ENCODE results near the gene ABI1. TPM values are rescaled to one million over a fixed set of nuclear protein-coding genes. Genes with fewer than 3 reads are reported as not detected.

Gene ABI1
- total and polyA plus RNA-seq, 3 donors from 2014 or later, result 34.6 to 67.6 (median 48.0) TPM

GRCh38 chr10:26706936-26707335, 153.8 kb downstream of the ABI1 start:
- no peaks in the 10 kb centered on the region for H3K36me3 ChIP-seq (ENCODE audit: low read depth, missing control alignments)
- no peaks in the 10 kb centered on the region for H3K4me1 ChIP-seq
- H3K27me3 ChIP-seq, result no peaks in the 10 kb centered on the region
- peak; percentile 70 for DNase-seq
- intact Hi-C loops (cut with DNase I; ENCODE audit: low total_unique reads), result no loop called here
- peak overlapping the region; percentile 9 to 20 for H3K4me3 ChIP-seq
- no peaks in the 10 kb centered on the region for H3K9me3 ChIP-seq
- H3K27ac ChIP-seq, result no peak overlapping the region
- TF ChIP-seq CTCF (IDR thresholded peaks at IDR 0.05) (no peak), POLR2A (IDR thresholded peaks at IDR 0.05) (no peak)
- 56 to 58% methylated on average over 10 of the region's 10 CpGs for WGBS, 2 donors

GRCh38 chr10:26706206-26706605, 154.6 kb downstream of the ABI1 start:
- H3K9me3 ChIP-seq, result no peaks in the 10 kb centered on the region
- no peak overlapping the region for H3K27ac ChIP-seq
- H3K4me3 ChIP-seq, result no peak overlapping the region
- no peaks in the 10 kb centered on the region for H3K36me3 ChIP-seq (ENCODE audit: low read depth, missing control alignments)
- H3K4me1 ChIP-seq, result no peaks in the 10 kb centered on the region
- no peaks in the 10 kb centered on the region for H3K27me3 ChIP-seq
- TF ChIP-seq POLR2A (IDR thresholded peaks at IDR 0.05) (no peak), CTCF (IDR thresholded peaks at IDR 0.05) (no peak)
- intact Hi-C loops (cut with DNase I; ENCODE audit: low total_unique reads), result no loop called here
- no peak for DNase-seq
- 56 to 73% methylated on average over 6 of the region's 6 CpGs for WGBS, 2 donors

DNA sequence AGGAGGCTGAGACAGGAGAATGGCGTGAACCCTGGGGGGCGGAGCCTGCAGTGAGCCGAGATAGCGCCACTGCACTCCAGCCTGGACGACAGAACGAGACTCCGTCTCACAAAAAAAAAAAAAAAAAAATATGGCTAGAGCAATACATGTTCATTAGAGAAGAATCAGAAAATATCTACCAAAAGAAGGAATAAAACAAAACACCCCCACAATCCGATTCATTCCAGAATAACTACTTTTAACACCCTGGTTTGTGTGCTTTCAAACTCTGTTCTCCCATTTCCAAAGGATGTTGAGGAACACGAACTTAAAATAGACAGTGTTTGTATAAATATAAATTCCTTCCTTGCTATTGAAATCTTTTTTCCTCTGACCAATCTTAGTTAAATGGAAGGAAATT, 156.8 kb downstream of the ABI1 start:
- 86 to 90% methylated on average over 9 of the region's 9 CpGs for WGBS, 2 donors
- intact Hi-C loops (cut with DNase I; ENCODE audit: low total_unique reads), result no loop called here
- no peaks in the 10 kb centered on the region for H3K9me3 ChIP-seq
- no peak overlapping the region for H3K4me3 ChIP-seq
- TF ChIP-seq POLR2A (IDR thresholded peaks at IDR 0.05), result no peak
- no peaks in the 10 kb centered on the region for H3K4me1 ChIP-seq
- no peaks in the 10 kb centered on the region for H3K36me3 ChIP-seq (ENCODE audit: low read depth, missing control alignments)
- H3K27ac ChIP-seq, result no peak overlapping the region
- no peak for DNase-seq
- no peaks in the 10 kb centered on the region for H3K27me3 ChIP-seq

- Histone ChIP-seq H3K4me3 (no peak overlapping the region), H3K27me3 (no peaks in the 10 kb centered on the region), H3K27ac (no peak overlapping the region), H3K4me1 (peaks cover 4% of the 10 kb centered on the region), H3K9me3 (no peaks in the 10 kb centered on the region), H3K36me3 (ENCODE audit: low read depth, missing control alignments) (no peaks in the 10 kb centered on the region)
- TF ChIP-seq POLR2A (IDR thresholded peaks at IDR 0.05) (no peak), CTCF (IDR thresholded peaks at IDR 0.05) (no peak)
- no peak for DNase-seq
- 94 to 97% methylated on average over 4 of the region's 4 CpGs for WGBS, 2 donors
- intact Hi-C loops (cut with DNase I; ENCODE audit: low total_unique reads), result no loop called here
Measured at GRCh38 chr10:26703096-26703495, 157.7 kb downstream of the ABI1 start.

GRCh38 chr10:26700884-26701630, 159.7 kb downstream of the ABI1 start:
- H3K4me3 ChIP-seq, result no peak overlapping the region
- TF ChIP-seq CTCF (IDR thresholded peaks at IDR 0.05), result no peak
- peaks cover 8% of the 10 kb centered on the region for H3K4me1 ChIP-seq
- intact Hi-C loops (cut with DNase I; ENCODE audit: low total_unique reads), result no loop called here
- no peaks in the 10 kb centered on the region for H3K9me3 ChIP-seq
- no peaks in the 10 kb centered on the region for H3K27me3 ChIP-seq
- no peaks in the 10 kb centered on the region for H3K36me3 ChIP-seq (ENCODE audit: low read depth, missing control alignments)
- DNase-seq, result no peak
- 71 to 74% methylated on average over 3 to 4 of the region's 4 CpGs for WGBS, 2 donors
- no peak overlapping the region for H3K27ac ChIP-seq

Data from testis (tissue), 3 donors.